ENCODE data around the gene TXNRD2. TPM values are rescaled to one million over a fixed set of nuclear protein-coding genes. Genes with fewer than 3 reads are reported as not detected.

Gene TXNRD2
- total RNA-seq, 4 donors from 2014 or later, result 8.4 to 33.2 (median 15.7) TPM

DNA sequence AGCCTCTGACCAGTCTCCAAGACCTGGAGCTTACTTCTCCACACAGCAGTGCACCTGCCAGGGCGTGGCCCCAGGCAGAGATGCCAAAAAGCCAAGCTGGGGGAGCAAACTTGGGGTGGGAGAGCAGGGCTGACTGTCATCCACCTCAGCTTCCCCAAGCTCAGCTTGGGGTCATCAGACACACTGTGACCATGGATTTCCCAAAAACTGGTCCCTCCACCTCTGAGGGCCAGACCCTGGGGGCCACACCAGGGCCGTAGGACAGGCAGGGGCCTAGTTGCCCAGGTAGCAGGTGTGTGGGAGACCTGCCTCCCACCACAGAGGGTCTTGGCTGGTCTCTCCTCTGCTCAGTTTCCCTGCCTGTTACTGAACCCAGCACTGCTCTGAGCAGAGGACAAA, 44.4 kb upstream of the TXNRD2 start:
- peak overlapping the region; percentile 75 for H3K4me3 ChIP-seq
- DNase-seq (ENCODE audit: low spot score in 2 of 2), result no peak

DNA sequence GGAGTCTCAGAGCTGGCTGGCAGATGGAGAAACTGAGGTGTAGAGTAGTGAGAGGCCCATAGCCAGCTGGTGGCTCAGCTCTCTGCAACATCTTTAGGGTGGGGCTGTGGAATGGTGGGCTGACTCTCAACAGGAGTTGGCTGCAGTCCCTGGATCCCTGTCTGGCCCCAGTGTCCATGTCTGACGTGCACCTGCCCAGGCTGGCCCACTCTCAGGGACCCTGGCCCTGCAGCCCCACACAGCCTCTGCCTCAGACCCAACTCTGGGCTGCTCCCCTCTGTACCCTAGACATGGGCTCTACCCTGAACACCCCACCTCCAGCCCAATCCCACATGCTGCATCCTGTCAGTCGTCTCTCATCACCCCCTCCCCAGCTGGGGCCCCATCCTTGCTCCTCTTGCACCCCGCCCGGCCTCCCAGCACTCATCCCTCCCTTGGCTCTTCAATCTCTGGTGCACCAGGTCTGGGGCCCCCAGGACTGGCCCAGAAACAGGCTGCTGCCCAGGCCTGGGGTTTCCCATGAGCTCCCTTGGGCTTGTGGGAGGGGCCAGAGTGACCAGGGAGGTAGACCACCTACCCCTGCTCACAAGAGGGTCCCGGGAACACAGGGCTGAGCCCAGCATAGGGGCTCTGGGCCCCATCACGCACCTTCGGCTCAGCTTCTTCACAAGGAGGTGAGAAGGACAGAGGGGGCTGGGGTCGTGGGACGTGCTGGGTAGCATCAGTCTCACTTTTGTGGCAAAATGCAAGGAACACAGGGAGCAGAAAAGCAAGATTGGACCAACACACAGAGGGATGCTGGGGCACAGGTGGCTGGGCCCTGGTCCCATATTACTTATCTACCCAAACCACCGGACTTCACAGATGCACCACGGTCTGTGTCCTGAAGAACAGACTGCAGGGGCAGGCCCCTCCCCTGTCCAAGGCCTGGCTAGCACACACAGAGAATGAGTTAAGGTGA, 43.5 kb upstream of the TXNRD2 start:
- H3K9me3 ChIP-seq, result no peaks in the 10 kb centered on the region
- WGBS, result 66% methylated on average over 6 of the region's 11 CpGs
- H3K4me1 ChIP-seq, result peaks cover 41% of the 10 kb centered on the region
- peaks cover 20% of the 10 kb centered on the region for H3K36me3 ChIP-seq
- TF ChIP-seq, protein P1, sequence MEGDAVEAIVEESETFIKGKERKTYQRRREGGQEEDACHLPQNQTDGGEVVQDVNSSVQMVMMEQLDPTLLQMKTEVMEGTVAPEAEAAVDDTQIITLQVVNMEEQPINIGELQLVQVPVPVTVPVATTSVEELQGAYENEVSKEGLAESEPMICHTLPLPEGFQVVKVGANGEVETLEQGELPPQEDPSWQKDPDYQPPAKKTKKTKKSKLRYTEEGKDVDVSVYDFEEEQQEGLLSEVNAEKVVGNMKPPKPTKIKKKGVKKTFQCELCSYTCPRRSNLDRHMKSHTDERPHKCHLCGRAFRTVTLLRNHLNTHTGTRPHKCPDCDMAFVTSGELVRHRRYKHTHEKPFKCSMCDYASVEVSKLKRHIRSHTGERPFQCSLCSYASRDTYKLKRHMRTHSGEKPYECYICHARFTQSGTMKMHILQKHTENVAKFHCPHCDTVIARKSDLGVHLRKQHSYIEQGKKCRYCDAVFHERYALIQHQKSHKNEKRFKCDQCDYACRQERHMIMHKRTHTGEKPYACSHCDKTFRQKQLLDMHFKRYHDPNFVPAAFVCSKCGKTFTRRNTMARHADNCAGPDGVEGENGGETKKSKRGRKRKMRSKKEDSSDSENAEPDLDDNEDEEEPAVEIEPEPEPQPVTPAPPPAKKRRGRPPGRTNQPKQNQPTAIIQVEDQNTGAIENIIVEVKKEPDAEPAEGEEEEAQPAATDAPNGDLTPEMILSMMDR (IDR thresholded peaks at IDR 0.05), result no peak
- TF ChIP-seq EP300 (IDR thresholded peaks at IDR 0.05) (no peak), POLR2AphosphoS5 (IDR thresholded peaks at IDR 0.05) (no peak), POLR2A (IDR thresholded peaks at IDR 0.05) (no peak)
- H3K27ac ChIP-seq, result no peak overlapping the region
- H3K4me3 ChIP-seq, result no peak overlapping the region
- H3K27me3 ChIP-seq, result no peaks in the 10 kb centered on the region
- no peak for DNase-seq (ENCODE audit: low spot score in 2 of 2)

More for the DNA sequence above, 44.4 kb upstream of the TXNRD2 start:
- Histone ChIP-seq H3K27ac (no peak overlapping the region), H3K27me3 (no peaks in the 10 kb centered on the region), H3K36me3 (peaks cover 11% of the 10 kb centered on the region), H3K9me3 (no peaks in the 10 kb centered on the region), H3K4me1 (peaks cover 41% of the 10 kb centered on the region)
- no peak for TF ChIP-seq POLR2A (IDR thresholded peaks at IDR 0.05)
- TF ChIP-seq, protein P1 (IDR thresholded peaks at IDR 0.05), result no peak
- no peak for TF ChIP-seq POLR2AphosphoS5 (IDR thresholded peaks at IDR 0.05)
- WGBS, result no CpG with 5 or more reads among the region's 2 CpGs

DNA sequence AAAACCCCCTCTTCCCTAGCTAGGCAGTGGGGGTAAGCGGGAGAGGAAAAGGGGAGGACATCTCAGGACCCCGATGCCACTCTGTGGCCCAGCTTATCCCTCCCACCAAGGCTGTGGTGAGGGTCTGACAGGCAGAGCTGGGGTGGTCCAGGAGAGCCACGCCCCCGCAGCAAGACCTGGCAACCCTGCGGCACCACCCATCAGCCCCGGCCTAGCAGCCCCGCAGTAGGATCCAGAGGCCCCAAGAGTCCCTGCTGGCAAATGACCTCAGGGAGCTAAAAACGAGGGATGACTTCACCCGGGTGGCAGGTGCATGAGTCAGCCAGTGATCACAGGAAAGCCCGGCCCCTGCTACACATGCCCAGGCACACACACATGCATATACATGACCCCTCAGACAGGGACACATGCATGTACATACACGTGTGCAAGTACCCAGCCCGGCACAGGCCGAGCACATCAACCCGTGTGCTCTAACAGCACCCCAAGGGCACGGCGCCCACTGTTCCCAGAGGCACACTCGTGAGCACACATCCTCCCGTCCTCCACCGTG, 42.7 kb upstream of the TXNRD2 start:
- Histone ChIP-seq H3K27me3 (no peaks in the 10 kb centered on the region), H3K27ac (no peak overlapping the region), H3K4me3 (no peak overlapping the region), H3K36me3 (peaks cover 29% of the 10 kb centered on the region), H3K9me3 (no peaks in the 10 kb centered on the region), H3K4me1 (peaks cover 41% of the 10 kb centered on the region)
- WGBS, result 35% methylated on average over 11 of the region's 19 CpGs
- DNase-seq (ENCODE audit: low spot score in 2 of 2), result no peak
- TF ChIP-seq EP300 (IDR thresholded peaks at IDR 0.05) (no peak), POLR2AphosphoS5 (IDR thresholded peaks at IDR 0.05) (no peak), POLR2A (IDR thresholded peaks at IDR 0.05) (no peak)
- TF ChIP-seq, protein P1 (IDR thresholded peaks at IDR 0.05), result no peak

DNA sequence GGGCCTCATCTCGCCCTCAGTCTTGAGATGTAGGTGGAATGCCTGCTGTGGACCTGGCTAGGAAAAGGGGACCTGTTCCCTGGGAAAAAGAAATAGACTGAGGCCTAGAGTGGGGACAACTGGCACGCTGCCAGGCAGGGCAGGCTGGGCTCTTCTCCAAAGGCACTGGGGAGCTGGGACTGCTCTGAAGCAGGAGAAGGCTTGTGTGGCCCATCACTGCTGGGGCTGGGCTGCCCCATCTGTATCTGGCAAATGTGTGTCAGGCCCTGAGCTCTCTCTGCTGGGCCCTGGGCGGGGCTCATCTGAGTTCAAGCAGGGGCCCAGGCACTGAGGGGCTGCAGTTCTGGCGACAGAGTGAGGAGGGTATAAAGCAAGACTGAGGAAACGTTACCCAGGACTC, 42.1 kb upstream of the TXNRD2 start:
- 71% methylated on average over 5 of the region's 5 CpGs for WGBS
- no peaks in the 10 kb centered on the region for H3K27me3 ChIP-seq
- no peaks in the 10 kb centered on the region for H3K9me3 ChIP-seq
- peaks cover 41% of the 10 kb centered on the region for H3K4me1 ChIP-seq
- no peak overlapping the region for H3K4me3 ChIP-seq
- no peak overlapping the region for H3K27ac ChIP-seq
- TF ChIP-seq POLR2AphosphoS5 (IDR thresholded peaks at IDR 0.05), result no peak
- H3K36me3 ChIP-seq, result peaks cover 34% of the 10 kb centered on the region
- DNase-seq (ENCODE audit: low spot score in 2 of 2), result no peak

DNA sequence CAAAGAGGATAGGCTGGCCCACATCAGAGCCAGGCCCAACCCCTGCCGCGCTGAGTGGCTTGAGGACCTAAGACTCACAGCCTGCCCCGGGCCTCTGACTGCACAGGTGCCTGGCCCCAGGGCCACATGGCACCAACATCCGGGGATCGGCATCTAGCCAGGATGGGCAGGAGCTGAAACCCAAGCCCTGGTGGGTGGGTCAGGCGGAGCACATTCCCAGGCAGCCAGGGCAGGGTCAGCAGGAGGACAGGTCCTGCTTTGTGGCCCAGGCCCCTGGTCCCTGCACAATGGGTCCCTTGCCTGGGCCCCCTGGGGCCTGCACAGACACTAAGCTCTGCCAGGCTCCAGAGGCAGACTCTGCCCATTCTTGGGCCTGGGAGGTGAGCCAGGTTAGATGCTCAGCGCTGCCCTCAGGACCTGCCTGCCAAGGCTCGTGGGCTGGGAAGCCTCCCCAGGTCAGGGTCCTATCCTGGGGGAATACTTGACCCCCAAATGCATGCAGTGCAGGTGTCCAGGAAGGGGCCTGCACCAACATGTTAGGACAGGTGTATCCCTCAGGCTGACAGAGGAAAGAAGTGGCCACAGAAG, 41.5 kb upstream of the TXNRD2 start:
- TF ChIP-seq, protein P1 (IDR thresholded peaks at IDR 0.05), result no peak
- TF ChIP-seq EP300 (IDR thresholded peaks at IDR 0.05), result no peak
- TF ChIP-seq POLR2AphosphoS5 (IDR thresholded peaks at IDR 0.05), result no peak
- TF ChIP-seq POLR2A (IDR thresholded peaks at IDR 0.05), result no peak
- DNase-seq (ENCODE audit: low spot score in 2 of 2), result no peak
- no CpG with 5 or more reads among the region's 8 CpGs for WGBS
- Histone ChIP-seq H3K27me3 (no peaks in the 10 kb centered on the region), H3K9me3 (no peaks in the 10 kb centered on the region), H3K4me3 (no peak overlapping the region), H3K36me3 (peaks cover 40% of the 10 kb centered on the region), H3K4me1 (peaks cover 41% of the 10 kb centered on the region), H3K27ac (no peak overlapping the region)
